Sigmoid colon (tissue), 7 donors: ENCODE measurements around the gene ECE2. TPM values are rescaled to one million over a fixed set of nuclear protein-coding genes. Genes with fewer than 3 reads are reported as not detected.

Experiments used
- DNase-seq: peaks from one replicate; pipeline ENCODE4 v3.0.0-alpha.2; 2019
- H3K27ac ChIP-seq, 4 donors: fragments of 200-600 bp; sonication (generic); one replicate each; pipeline ENCODE4 v1.5.1; 2016 to 2019; ENCODE audit warnings: mild to moderate bottlenecking in 1 of 4
- H3K27me3 ChIP-seq, 3 donors: fragments of 200-600 bp; sonication (generic); one replicate each; pipeline ENCODE4 v1.5.1; 2019; ENCODE audit warnings: mild to moderate bottlenecking in 1 of 3
- H3K36me3 ChIP-seq, 4 donors: fragments of 200-600 bp; sonication (generic); one replicate each; pipeline ENCODE4 v1.5.1; 2016 to 2019
- H3K4me1 ChIP-seq, 4 donors: fragments of 200-600 bp; sonication (generic); one replicate each; pipeline ENCODE4 v1.5.1; 2017 to 2019
- H3K4me3 ChIP-seq, 4 donors: fragments of 200-600 bp; sonication (generic); one replicate each; pipeline ENCODE4 v1.5.1; 2017 to 2019; ENCODE audit warnings: mild to moderate bottlenecking in 2 of 4, moderate library complexity in 1 of 4
- H3K9me3 ChIP-seq, 4 donors: fragments of 200-600 bp in 3 of 4; sonication (generic) in 3 of 4; one replicate each; pipeline versions ENCODE4 v1.5.1 to v1.6.1; 2013 to 2019
- CTCF ChIP-seq, 4 experiments: fragments of 450-650 bp in 3 of 4; fragments of 200-600 bp in 1 of 4; IDR thresholded peaks; one replicate each; pipeline ENCODE4 v1.5.1; 2016 to 2019; ENCODE audit warnings: antibody characterized with exemption in 4 of 4, mild to moderate bottlenecking in 3 of 4, moderate library complexity in 2 of 4
- EP300 ChIP-seq, 4 donors: sonication (generic); formaldehyde crosslinking; IDR thresholded peaks; one replicate each; pipeline ENCODE4 v1.6.1; 2017; ENCODE audit warnings: antibody characterized with exemption in 4 of 4
- POLR2A ChIP-seq, 2 donors: fragments of 450-650 bp; IDR thresholded peaks; one replicate each; pipeline ENCODE4 v1.6.1; 2016; ENCODE audit warnings: antibody characterized with exemption in 2 of 2, mild to moderate bottlenecking in 2 of 2, moderate library complexity in 2 of 2
- POLR2AphosphoS5 ChIP-seq, 4 donors: sonication (generic); formaldehyde crosslinking; IDR thresholded peaks; one replicate each; pipeline ENCODE4 v1.6.1; 2017; ENCODE audit warnings: antibody characterized with exemption in 4 of 4
- WGBS, 2 donors: extraction: QIAGEN DNeasy Blood & Tissue Kit; methylation state at CpG; one replicate each; pipeline ENCODE4 v1.1.7; 2013; 5-methylcytosine and 5-hydroxymethylcytosine counted together
- intact Hi-C: fragments of 100-400 bp; cut with DNase I; formaldehyde crosslinking; loops from one replicate; pipeline ENCODE4 v1.15.1; 2023
- polyA plus RNA-seq, 3 donors: library from polyadenylated mRNA; stranded (reverse); fragments of 200-250 nt; gene quantifications; one replicate each; pipeline ENCODE4 v1.2.3, GENCODE V29; 2013
- total RNA-seq, 4 donors: library from RNA; depleted of rRNA; stranded (reverse); fragments of >200 nt; gene quantifications; one replicate each; pipeline ENCODE4 v1.1.0, GENCODE V29; 2016
- donor health status: healthy with polysubstance abuse.
- donor health status: Bipolar disorder and iron deficiency.
- donor health status: healthy.

The ECE2 gene
- total and polyA plus RNA-seq, 7 donors: 0.49 to 2.9 (median 1.1) TPM; not detected in 2

- intact Hi-C loops: no loop called here
- no peak for DNase-seq
- Histone ChIP-seq H3K27ac (no peak overlapping the region), H3K36me3 (no peaks in the 10 kb centered on the region), H3K9me3 (no peaks in the 10 kb centered on the region), H3K4me1 (peaks cover 0 to 18% (median 18%) of the 10 kb centered on the region in 4 donors), H3K4me3 (no peak overlapping the region), H3K27me3 (peaks cover 28 to 57% (median 34%) of the 10 kb centered on the region in 3 donors)
- TF ChIP-seq EP300 (IDR thresholded peaks at IDR 0.05) (no peak), POLR2AphosphoS5 (IDR thresholded peaks at IDR 0.05) (no peak), POLR2A (IDR thresholded peaks at IDR 0.05) (no peak), CTCF (IDR thresholded peaks at IDR 0.05) (no peak)
- WGBS, 2 donors: 42 to 55% methylated on average over 4 of the region's 4 CpGs
Measured at GRCh38 chr3:184234224-184234623, 41.6 kb upstream of the ECE2 start.

- H3K27me3 ChIP-seq: peaks cover 21 to 56% (median 34%) of the 10 kb centered on the region in 3 donors
- intact Hi-C loops: no loop called here
- 89 to 90% methylated on average over 19 of the region's 19 CpGs for WGBS, 2 donors
- H3K4me1 ChIP-seq: peaks cover 0 to 12% (median 12%) of the 10 kb centered on the region in 4 donors
- no peak overlapping the region for H3K27ac ChIP-seq
- no peak overlapping the region for H3K4me3 ChIP-seq
- TF ChIP-seq POLR2A (IDR thresholded peaks at IDR 0.05): no peak
- TF ChIP-seq POLR2AphosphoS5 (IDR thresholded peaks at IDR 0.05): no peak
- no peak for TF ChIP-seq CTCF (IDR thresholded peaks at IDR 0.05)
- no peak for TF ChIP-seq EP300 (IDR thresholded peaks at IDR 0.05)
- no peak for DNase-seq
- no peaks in the 10 kb centered on the region for H3K36me3 ChIP-seq
- H3K9me3 ChIP-seq: no peaks in the 10 kb centered on the region
Measured at GRCh38 chr3:184234671-184235380, 41.0 kb upstream of the ECE2 start.

GRCh38 chr3:184235381-184236032 lies 40.3 kb upstream of the ECE2 start:
- H3K36me3 ChIP-seq: no peaks in the 10 kb centered on the region
- DNase-seq: no peak
- H3K4me3 ChIP-seq: no peak overlapping the region
- TF ChIP-seq CTCF (IDR thresholded peaks at IDR 0.05): no peak
- no peak for TF ChIP-seq POLR2A (IDR thresholded peaks at IDR 0.05)
- no peak for TF ChIP-seq POLR2AphosphoS5 (IDR thresholded peaks at IDR 0.05)
- TF ChIP-seq EP300 (IDR thresholded peaks at IDR 0.05): no peak
- WGBS, 2 donors: 76 to 88% methylated on average over 4 of the region's 4 CpGs
- peaks cover 15 to 51% (median 31%) of the 10 kb centered on the region in 3 donors for H3K27me3 ChIP-seq
- intact Hi-C loops: no loop called here
- H3K27ac ChIP-seq: no peak overlapping the region
- H3K4me1 ChIP-seq: peaks cover 0 to 5% (median 5%) of the 10 kb centered on the region in 4 donors
- H3K9me3 ChIP-seq: no peaks in the 10 kb centered on the region

- DNase-seq: no peak
- no peaks in the 10 kb centered on the region for H3K36me3 ChIP-seq
- peaks cover 10 to 51% (median 31%) of the 10 kb centered on the region in 3 donors for H3K27me3 ChIP-seq
- no peaks in the 10 kb centered on the region for H3K9me3 ChIP-seq
- TF ChIP-seq POLR2AphosphoS5 (IDR thresholded peaks at IDR 0.05) (no peak), POLR2A (IDR thresholded peaks at IDR 0.05) (no peak), CTCF (IDR thresholded peaks at IDR 0.05) (no peak), EP300 (IDR thresholded peaks at IDR 0.05) (no peak)
- H3K4me3 ChIP-seq: no peak overlapping the region
- WGBS, 2 donors: 75 to 87% methylated on average over 14 of the region's 14 CpGs
- H3K27ac ChIP-seq: no peak overlapping the region
- peaks cover 0 to under 1% (median 0%) of the 10 kb centered on the region in 4 donors for H3K4me1 ChIP-seq
- intact Hi-C loops: no loop called here
Measured at GRCh38 chr3:184236033-184236410, 39.8 kb upstream of the ECE2 start.
